Astrocyte (in vitro differentiated cells and primary cell): ENCODE measurements around the gene THADA. TPM values are rescaled to one million over a fixed set of nuclear protein-coding genes. Genes with fewer than 3 reads are reported as not detected.

Source experiments
- DNase-seq: peaks from one replicate; pipeline ENCODE4 v3.0.0-alpha.2; 2010; ENCODE audit warnings: low read depth
- FAIRE-seq: peaks from 2 replicates; lab custom pipeline; 2011; peaks lifted over from hg19 to GRCh38; lab: Jason Lieb, UNC
- H2AFZ ChIP-seq: 2 replicates; pipeline ENCODE4 v1.6.0; 2012; ENCODE audit warnings: low read depth, low read length, inconsistent platforms
- H3K27ac ChIP-seq: 2 replicates; pipeline ENCODE4 v1.5.1; 2011; ENCODE audit warnings: low read depth, low read length, inconsistent platforms
- H3K27me3 ChIP-seq: 2 replicates; pipeline ENCODE4 v1.6.0; 2011; ENCODE audit warnings: low read length, inconsistent platforms; ENCODE audit not compliant: insufficient read depth
- H3K36me3 ChIP-seq: 2 replicates; pipeline ENCODE4 v1.5.1; 2011; ENCODE audit warnings: low read length, inconsistent platforms; ENCODE audit not compliant: insufficient read depth
- H3K4me1 ChIP-seq: 2 replicates; pipeline ENCODE4 v1.5.1; 2011; ENCODE audit warnings: low read length, inconsistent platforms; ENCODE audit not compliant: insufficient read depth
- H3K4me2 ChIP-seq: 2 replicates; pipeline ENCODE4 v1.6.0; 2012; ENCODE audit warnings: low read length, inconsistent platforms
- H3K4me3 ChIP-seq: 2 replicates; pipeline ENCODE4 v1.5.1; 2011; ENCODE audit warnings: low read depth, mild to moderate bottlenecking, low read length, inconsistent platforms; ENCODE audit not compliant: insufficient read depth
- H3K79me2 ChIP-seq: 2 replicates; pipeline ENCODE4 v1.6.0; 2012; ENCODE audit warnings: mild to moderate bottlenecking, low read length, inconsistent platforms; ENCODE audit not compliant: insufficient read depth
- H3K9ac ChIP-seq: 2 replicates; pipeline ENCODE4 v1.6.0; 2012; ENCODE audit warnings: mild to moderate bottlenecking, low read length, inconsistent platforms
- H3K9me3 ChIP-seq: 2 replicates; pipeline ENCODE4 v1.5.1; 2012; ENCODE audit warnings: low read depth, mild to moderate bottlenecking, low read length, inconsistent platforms; ENCODE audit not compliant: insufficient read depth
- H4K20me1 ChIP-seq: 2 replicates; pipeline ENCODE4 v1.6.0; 2012; ENCODE audit warnings: low read length, inconsistent platforms; ENCODE audit not compliant: insufficient read depth
- H3K27ac Mint-ChIP-seq: one replicate; pipeline ENCODE4 v1.8.0; 2021; ENCODE audit warnings: mild to moderate bottlenecking, mixed read lengths; ENCODE audit not compliant: unreplicated experiment
- H3K27me3 Mint-ChIP-seq: one replicate; pipeline ENCODE4 v1.8.0; 2021; ENCODE audit warnings: low read depth, mixed read lengths; ENCODE audit not compliant: unreplicated experiment
- H3K36me3 Mint-ChIP-seq: one replicate; pipeline ENCODE4 v1.8.0; 2021; ENCODE audit warnings: low read depth, mixed read lengths; ENCODE audit not compliant: unreplicated experiment
- H3K4me1 Mint-ChIP-seq: one replicate; pipeline ENCODE4 v1.8.0; 2021; ENCODE audit warnings: low read depth, mixed read lengths; ENCODE audit not compliant: unreplicated experiment
- H3K4me3 Mint-ChIP-seq: one replicate; pipeline ENCODE4 v1.8.0; 2021; ENCODE audit warnings: mild to moderate bottlenecking, moderate library complexity, mixed read lengths; ENCODE audit not compliant: unreplicated experiment
- H3K9me3 Mint-ChIP-seq: one replicate; pipeline ENCODE4 v1.8.0; 2021; ENCODE audit warnings: mild to moderate bottlenecking, mixed read lengths; ENCODE audit not compliant: unreplicated experiment
- CTCF ChIP-seq: IDR thresholded peaks from 2 replicates; pipeline ENCODE4 v1.5.1; 2011; ENCODE audit warnings: low read depth, mild to moderate bottlenecking, inconsistent platforms, low read length, moderate library complexity; ENCODE audit not compliant: insufficient read depth
- EZH2 ChIP-seq: IDR thresholded peaks from 2 replicates; pipeline ENCODE4 v1.6.1; 2012; ENCODE audit warnings: mild to moderate bottlenecking, low read length, inconsistent platforms; ENCODE audit not compliant: insufficient read depth
- total RNA-seq: library from RNA; stranded (reverse); gene quantifications from 2 replicates; pipeline ENCODE4 v1.2.1, GENCODE V29; 2021

Gene THADA
- total RNA-seq, 1 donor from 2014 or later, result 16.2 TPM

GRCh38 chr2:43437363-43437762 lies 158.5 kb downstream of the THADA start:
- no peak overlapping the region for H3K27ac Mint-ChIP-seq
- H3K4me3 Mint-ChIP-seq, result no peak overlapping the region

GRCh38 chr2:43436431-43436830 lies 159.4 kb downstream of the THADA start:
- H3K27ac Mint-ChIP-seq, result no peak overlapping the region
- FAIRE-seq (no peak), DNase-seq (no peak)
- no peaks in the 10 kb centered on the region for H3K36me3 Mint-ChIP-seq
- no peak for TF ChIP-seq CTCF
- TF ChIP-seq EZH2, result no peak
- Histone ChIP-seq H3K9me3 (no peaks in the 10 kb centered on the region), H3K4me3 (no peak overlapping the region), H3K79me2 (no peaks in the 10 kb centered on the region), H3K4me1 (no peaks in the 10 kb centered on the region), H3K27ac (no peak overlapping the region), H3K4me2 (no peak overlapping the region), H3K9ac (no peak overlapping the region), H4K20me1 (no peaks in the 10 kb centered on the region), H2AFZ (no peak overlapping the region), H3K27me3 (no peaks in the 10 kb centered on the region), H3K36me3 (peaks cover 4% of the 10 kb centered on the region)
- H3K27me3 Mint-ChIP-seq, result no peaks in the 10 kb centered on the region
- H3K4me1 Mint-ChIP-seq, result peaks cover 3% of the 10 kb centered on the region
- H3K4me3 Mint-ChIP-seq, result no peak overlapping the region
- H3K9me3 Mint-ChIP-seq, result no peaks in the 10 kb centered on the region

More at GRCh38 chr2:43437363-43437762, 158.5 kb downstream of the THADA start:
- no peaks in the 10 kb centered on the region for H3K9me3 ChIP-seq
- no peak overlapping the region for H3K4me3 ChIP-seq
- H3K27ac ChIP-seq, result no peak overlapping the region
- no peak for FAIRE-seq
- peaks cover 4% of the 10 kb centered on the region for H3K36me3 ChIP-seq
- TF ChIP-seq CTCF, result no peak
- no peak for TF ChIP-seq EZH2
- DNase-seq, result no peak
- H4K20me1 ChIP-seq, result no peaks in the 10 kb centered on the region
- H3K4me1 Mint-ChIP-seq, result peaks cover 3% of the 10 kb centered on the region
- H3K27me3 Mint-ChIP-seq, result no peaks in the 10 kb centered on the region
- H3K27me3 ChIP-seq, result no peaks in the 10 kb centered on the region
- no peaks in the 10 kb centered on the region for H3K4me1 ChIP-seq
- H3K4me2 ChIP-seq, result no peak overlapping the region
- no peaks in the 10 kb centered on the region for H3K36me3 Mint-ChIP-seq
- H3K9ac ChIP-seq, result no peak overlapping the region
- H2AFZ ChIP-seq, result no peak overlapping the region
- no peaks in the 10 kb centered on the region for H3K79me2 ChIP-seq
- H3K9me3 Mint-ChIP-seq, result no peaks in the 10 kb centered on the region

GRCh38 chr2:43435746-43436145 lies 160.1 kb downstream of the THADA start:
- Histone ChIP-seq H3K36me3 (peaks cover 4% of the 10 kb centered on the region), H3K4me3 (no peak overlapping the region), H3K79me2 (no peaks in the 10 kb centered on the region), H3K9me3 (no peaks in the 10 kb centered on the region), H3K27me3 (no peaks in the 10 kb centered on the region), H3K4me2 (no peak overlapping the region), H4K20me1 (no peaks in the 10 kb centered on the region), H2AFZ (no peak overlapping the region), H3K4me1 (no peaks in the 10 kb centered on the region), H3K27ac (no peak overlapping the region), H3K9ac (no peak overlapping the region)
- no peak for TF ChIP-seq CTCF
- TF ChIP-seq EZH2, result no peak
- H3K4me3 Mint-ChIP-seq, result no peak overlapping the region
- no peaks in the 10 kb centered on the region for H3K36me3 Mint-ChIP-seq
- no peak overlapping the region for H3K27ac Mint-ChIP-seq
- no peak for FAIRE-seq
- H3K27me3 Mint-ChIP-seq, result no peaks in the 10 kb centered on the region
- peaks cover 3% of the 10 kb centered on the region for H3K4me1 Mint-ChIP-seq
- no peak for DNase-seq
- H3K9me3 Mint-ChIP-seq, result no peaks in the 10 kb centered on the region
